ENCODE measurements around the gene TEC.

Gene TEC

GRCh38 chr4:48269861-48270522, 354 bp upstream of the TEC start:
- Histone ChIP-seq H3K27ac (ENCODE audit: low read length) (no peak overlapping the region), H3K27me3 (ENCODE audit: control insufficient read depth in 1 of 2, insufficient read depth in 2 of 2, low read length in 2 of 2) (no peaks in the 10 kb centered on the region), H3K4me1 (ENCODE audit: control insufficient read depth, insufficient read depth, low read length) (peaks cover 3% of the 10 kb centered on the region), H3K4me3 (ENCODE audit: low read length in 2 of 2) (peak overlapping the region; percentile 87 to 93), H3K9me3 (ENCODE audit: control insufficient read depth in 2 of 2, low read length in 2 of 2) (no peaks in the 10 kb centered on the region), H3K36me3 (ENCODE audit: control insufficient read depth in 2 of 2, insufficient read depth in 2 of 2, low read length in 2 of 2) (no peaks in the 10 kb centered on the region), H3K9ac (ENCODE audit: low read length in 2 of 2) (peak overlapping the region; percentile 64 to 66)

- H3K9me3 ChIP-seq (ENCODE audit: control insufficient read depth in 2 of 2, low read length in 2 of 2) = no peaks in the 10 kb centered on the region
- H3K36me3 ChIP-seq (ENCODE audit: control insufficient read depth in 2 of 2, insufficient read depth in 2 of 2, low read length in 2 of 2) = no peaks in the 10 kb centered on the region
- peaks cover 3% of the 10 kb centered on the region for H3K4me1 ChIP-seq (ENCODE audit: control insufficient read depth, insufficient read depth, low read length)
- H3K9ac ChIP-seq (ENCODE audit: low read length in 2 of 2) = no peak overlapping the region
- no peaks in the 10 kb centered on the region for H3K27me3 ChIP-seq (ENCODE audit: control insufficient read depth in 1 of 2, insufficient read depth in 2 of 2, low read length in 2 of 2)
- H3K4me3 ChIP-seq (ENCODE audit: low read length in 2 of 2) = no peak overlapping the region
- no peak overlapping the region for H3K27ac ChIP-seq (ENCODE audit: low read length)
Measured at GRCh38 chr4:48267574-48267973, 2.1 kb downstream of the TEC start.

GRCh38 chr4:48266781-48267180, 2.9 kb downstream of the TEC start:
- no peaks in the 10 kb centered on the region for H3K9me3 ChIP-seq (ENCODE audit: control insufficient read depth in 2 of 2, low read length in 2 of 2)
- H3K4me3 ChIP-seq (ENCODE audit: low read length in 2 of 2) = no peak overlapping the region
- no peaks in the 10 kb centered on the region for H3K27me3 ChIP-seq (ENCODE audit: control insufficient read depth in 1 of 2, insufficient read depth in 2 of 2, low read length in 2 of 2)
- peaks cover 3% of the 10 kb centered on the region for H3K4me1 ChIP-seq (ENCODE audit: control insufficient read depth, insufficient read depth, low read length)
- no peaks in the 10 kb centered on the region for H3K36me3 ChIP-seq (ENCODE audit: control insufficient read depth in 2 of 2, insufficient read depth in 2 of 2, low read length in 2 of 2)
- H3K9ac ChIP-seq (ENCODE audit: low read length in 2 of 2) = no peak overlapping the region
- no peak overlapping the region for H3K27ac ChIP-seq (ENCODE audit: low read length)

- no peaks in the 10 kb centered on the region for H3K9me3 ChIP-seq (ENCODE audit: control insufficient read depth in 2 of 2, low read length in 2 of 2)
- no peak overlapping the region for H3K9ac ChIP-seq (ENCODE audit: low read length in 2 of 2)
- H3K4me1 ChIP-seq (ENCODE audit: control insufficient read depth, insufficient read depth, low read length) = no peaks in the 10 kb centered on the region
- no peaks in the 10 kb centered on the region for H3K27me3 ChIP-seq (ENCODE audit: control insufficient read depth in 1 of 2, insufficient read depth in 2 of 2, low read length in 2 of 2)
- no peak overlapping the region for H3K4me3 ChIP-seq (ENCODE audit: low read length in 2 of 2)
- H3K36me3 ChIP-seq (ENCODE audit: control insufficient read depth in 2 of 2, insufficient read depth in 2 of 2, low read length in 2 of 2) = no peaks in the 10 kb centered on the region
- no peak overlapping the region for H3K27ac ChIP-seq (ENCODE audit: low read length)
Measured at GRCh38 chr4:48262926-48263325, 6.7 kb downstream of the TEC start.

GRCh38 chr4:48262484-48262883, 7.2 kb downstream of the TEC start:
- H3K36me3 ChIP-seq (ENCODE audit: control insufficient read depth in 2 of 2, insufficient read depth in 2 of 2, low read length in 2 of 2) = no peaks in the 10 kb centered on the region
- no peaks in the 10 kb centered on the region for H3K9me3 ChIP-seq (ENCODE audit: control insufficient read depth in 2 of 2, low read length in 2 of 2)
- H3K4me1 ChIP-seq (ENCODE audit: control insufficient read depth, insufficient read depth, low read length) = no peaks in the 10 kb centered on the region

GRCh38 chr4:48261281-48261680, 8.4 kb downstream of the TEC start:
- no peak overlapping the region for H3K4me3 ChIP-seq (ENCODE audit: low read length in 2 of 2)
- H3K36me3 ChIP-seq (ENCODE audit: control insufficient read depth in 2 of 2, insufficient read depth in 2 of 2, low read length in 2 of 2) = no peaks in the 10 kb centered on the region
- no peak overlapping the region for H3K9ac ChIP-seq (ENCODE audit: low read length in 2 of 2)
- H3K9me3 ChIP-seq (ENCODE audit: control insufficient read depth in 2 of 2, low read length in 2 of 2) = no peaks in the 10 kb centered on the region
- no peaks in the 10 kb centered on the region for H3K4me1 ChIP-seq (ENCODE audit: control insufficient read depth, insufficient read depth, low read length)
- no peaks in the 10 kb centered on the region for H3K27me3 ChIP-seq (ENCODE audit: control insufficient read depth in 1 of 2, insufficient read depth in 2 of 2, low read length in 2 of 2)
- H3K27ac ChIP-seq (ENCODE audit: low read length) = no peak overlapping the region

More at GRCh38 chr4:48262484-48262883, 7.2 kb downstream of the TEC start:
- no peaks in the 10 kb centered on the region for H3K27me3 ChIP-seq (ENCODE audit: control insufficient read depth in 1 of 2, insufficient read depth in 2 of 2, low read length in 2 of 2)
- no peak overlapping the region for H3K27ac ChIP-seq (ENCODE audit: low read length)
- no peak overlapping the region for H3K4me3 ChIP-seq (ENCODE audit: low read length in 2 of 2)
- H3K9ac ChIP-seq (ENCODE audit: low read length in 2 of 2) = no peak overlapping the region

- Histone ChIP-seq H3K4me3 (ENCODE audit: low read length in 2 of 2) (no peak overlapping the region), H3K27ac (ENCODE audit: low read length) (no peak overlapping the region), H3K4me1 (ENCODE audit: control insufficient read depth, insufficient read depth, low read length) (no peaks in the 10 kb centered on the region), H3K9ac (ENCODE audit: low read length in 2 of 2) (no peak overlapping the region), H3K9me3 (ENCODE audit: control insufficient read depth in 2 of 2, low read length in 2 of 2) (no peaks in the 10 kb centered on the region), H3K27me3 (ENCODE audit: control insufficient read depth in 1 of 2, insufficient read depth in 2 of 2, low read length in 2 of 2) (no peaks in the 10 kb centered on the region), H3K36me3 (ENCODE audit: control insufficient read depth in 2 of 2, insufficient read depth in 2 of 2, low read length in 2 of 2) (no peaks in the 10 kb centered on the region)
Measured at GRCh38 chr4:48259748-48260147, 9.9 kb downstream of the TEC start.

GRCh38 chr4:48258845-48259397, 10.7 kb downstream of the TEC start:
- no peak overlapping the region for H3K9ac ChIP-seq (ENCODE audit: low read length in 2 of 2)
- no peaks in the 10 kb centered on the region for H3K36me3 ChIP-seq (ENCODE audit: control insufficient read depth in 2 of 2, insufficient read depth in 2 of 2, low read length in 2 of 2)
- no peaks in the 10 kb centered on the region for H3K4me1 ChIP-seq (ENCODE audit: control insufficient read depth, insufficient read depth, low read length)
- no peaks in the 10 kb centered on the region for H3K27me3 ChIP-seq (ENCODE audit: control insufficient read depth in 1 of 2, insufficient read depth in 2 of 2, low read length in 2 of 2)
- H3K9me3 ChIP-seq (ENCODE audit: control insufficient read depth in 2 of 2, low read length in 2 of 2) = no peaks in the 10 kb centered on the region
- H3K4me3 ChIP-seq (ENCODE audit: low read length in 2 of 2) = no peak overlapping the region
- H3K27ac ChIP-seq (ENCODE audit: low read length) = no peak overlapping the region

GRCh38 chr4:48255959-48256342, 13.7 kb downstream of the TEC start:
- Histone ChIP-seq H3K27me3 (ENCODE audit: control insufficient read depth in 1 of 2, insufficient read depth in 2 of 2, low read length in 2 of 2) (no peaks in the 10 kb centered on the region), H3K27ac (ENCODE audit: low read length) (no peak overlapping the region), H3K9ac (ENCODE audit: low read length in 2 of 2) (no peak overlapping the region), H3K4me1 (ENCODE audit: control insufficient read depth, insufficient read depth, low read length) (no peaks in the 10 kb centered on the region), H3K9me3 (ENCODE audit: control insufficient read depth in 2 of 2, low read length in 2 of 2) (no peaks in the 10 kb centered on the region), H3K36me3 (ENCODE audit: control insufficient read depth in 2 of 2, insufficient read depth in 2 of 2, low read length in 2 of 2) (no peaks in the 10 kb centered on the region), H3K4me3 (ENCODE audit: low read length in 2 of 2) (no peak overlapping the region)

- H3K36me3 ChIP-seq (ENCODE audit: control insufficient read depth in 2 of 2, insufficient read depth in 2 of 2, low read length in 2 of 2) = no peaks in the 10 kb centered on the region
- no peak overlapping the region for H3K4me3 ChIP-seq (ENCODE audit: low read length in 2 of 2)
- H3K9ac ChIP-seq (ENCODE audit: low read length in 2 of 2) = no peak overlapping the region
- H3K27ac ChIP-seq (ENCODE audit: low read length) = no peak overlapping the region
- H3K4me1 ChIP-seq (ENCODE audit: control insufficient read depth, insufficient read depth, low read length) = no peaks in the 10 kb centered on the region
- no peaks in the 10 kb centered on the region for H3K9me3 ChIP-seq (ENCODE audit: control insufficient read depth in 2 of 2, low read length in 2 of 2)
- H3K27me3 ChIP-seq (ENCODE audit: control insufficient read depth in 1 of 2, insufficient read depth in 2 of 2, low read length in 2 of 2) = no peaks in the 10 kb centered on the region
Measured at GRCh38 chr4:48255072-48255958, 14.3 kb downstream of the TEC start.

Measured in stomach smooth muscle (tissue), 2 donors.